Caco-2 (cell line): ENCODE measurements around the gene PPP3R2. TPM values are rescaled to one million over a fixed set of nuclear protein-coding genes. Genes with fewer than 3 reads are reported as not detected.

Source experiments
- BruUV-seq: library from RNA; stranded (reverse); fragments of 400-500 nt; replicated peaks from 2 replicates; lab custom pipeline; 2021; lab: Mats Ljungman, UMichigan
- CTCF ChIA-PET: fragments of 300-600 bp; sonication (Branson Sonifier 250); formaldehyde crosslinking; loops from one replicate; lab custom pipeline; 2022; ENCODE audit warnings: antibody characterized with exemption; lab: Charles Lee
- POLR2A ChIA-PET: fragments of 300-600 bp; sonication (Branson Sonifier 250); formaldehyde crosslinking; loops from one replicate; lab custom pipeline; 2022; ENCODE audit warnings: antibody characterized with exemption; lab: Charles Lee
- DNase-seq, 2 experiments: peaks; one replicate each; pipeline versions ENCODE4 v3.0.0 to v3.0.0-alpha.2; 2020 to 2022
- H3K27me3 ChIP-seq: replicated peaks from 2 replicates; pipeline ENCODE4 v1.6.0; 2011; ENCODE audit warnings: low read length; ENCODE audit not compliant: control insufficient read depth, insufficient read depth
- H3K36me3 ChIP-seq: 2 replicates; pipeline ENCODE4 v1.5.1; 2011; ENCODE audit warnings: low read length; ENCODE audit not compliant: control insufficient read depth, insufficient read depth
- H3K4me1 ChIP-seq: fragments of 250-450 bp; sonication (Bioruptor Pico); 2 replicates; pipeline ENCODE4 v1.5.1; 2020; ENCODE audit warnings: mild to moderate bottlenecking
- H3K4me3 ChIP-seq: 2 replicates; pipeline ENCODE4 v1.5.1; 2011; ENCODE audit warnings: low read depth, mild to moderate bottlenecking, control low read depth, low read length
- H3K9me3 ChIP-seq: fragments of 250-450 bp; sonication (Bioruptor Pico); 2 replicates; pipeline ENCODE4 v1.5.1; 2020; ENCODE audit warnings: mild to moderate bottlenecking, moderate library complexity
- H3K27ac Mint-ChIP-seq: one replicate; pipeline ENCODE4 v1.8.0; 2022; ENCODE audit warnings: mixed read lengths; ENCODE audit not compliant: unreplicated experiment
- H3K27me3 Mint-ChIP-seq: one replicate; pipeline ENCODE4 v1.8.0; 2022; ENCODE audit warnings: mixed read lengths; ENCODE audit not compliant: insufficient read depth, unreplicated experiment
- H3K36me3 Mint-ChIP-seq: one replicate; pipeline ENCODE4 v1.8.0; 2022; ENCODE audit warnings: mild to moderate bottlenecking, mixed read lengths; ENCODE audit not compliant: insufficient read depth, unreplicated experiment
- H3K4me1 Mint-ChIP-seq: one replicate; pipeline ENCODE4 v1.8.0; 2022; ENCODE audit warnings: low read depth, mixed read lengths; ENCODE audit not compliant: unreplicated experiment
- H3K4me3 Mint-ChIP-seq: one replicate; pipeline ENCODE4 v1.8.0; 2022; ENCODE audit warnings: mild to moderate bottlenecking, moderate library complexity, mixed read lengths; ENCODE audit not compliant: unreplicated experiment
- H3K9me3 Mint-ChIP-seq: one replicate; pipeline ENCODE4 v1.8.0; 2022; ENCODE audit warnings: mixed read lengths; ENCODE audit not compliant: unreplicated experiment
- CTCF ChIP-seq, 2 experiments: fragments of 200-600 bp in 1 of 2; IDR thresholded peaks; 1 replicate in 1 of 2; 2 replicates in 1 of 2; pipeline versions ENCODE4 v1.5.1 to v1.8.0; 2011 to 2022; ENCODE audit warnings: antibody characterized with exemption in 1 of 2, control low read depth in 1 of 2, inconsistent platforms in 1 of 2, low read depth in 1 of 2, low read length in 1 of 2, mild to moderate bottlenecking in 1 of 2, moderate library complexity in 1 of 2; ENCODE audit not compliant: insufficient read depth in 1 of 2, severe bottlenecking in 1 of 2, unreplicated experiment in 1 of 2
- intact Hi-C: fragments of 100-400 bp; cut with micrococcal nuclease; formaldehyde crosslinking; loops from one replicate; pipeline ENCODE4 v1.10.0; 2022; ENCODE audit not compliant: unreplicated experiment
- total RNA-seq: library from RNA; stranded (reverse); gene quantifications from 2 replicates; pipeline ENCODE4 v1.2.3, GENCODE V29; 2022

The PPP3R2 gene
- total RNA-seq, 1 experiment from 2014 or later = not detected

GRCh38 chr9:101636247-101636646, 41.5 kb upstream of the PPP3R2 start:
- Histone ChIP-seq H3K4me1 (peaks cover 2% of the 10 kb centered on the region; the same call in 1 of the 2 replicates), H3K27me3 (no peaks in the 10 kb centered on the region), H3K9me3 (no peaks in the 10 kb centered on the region), H3K4me3 (no peak overlapping the region), H3K36me3 (no peaks in the 10 kb centered on the region)
- CTCF ChIA-PET = no interaction called here
- BruUV-seq = no TSS peak
- H3K27me3 Mint-ChIP-seq = peaks cover 2% of the 10 kb centered on the region
- H3K9me3 Mint-ChIP-seq = no peaks in the 10 kb centered on the region
- no peak overlapping the region for H3K27ac Mint-ChIP-seq
- no peak overlapping the region for H3K4me3 Mint-ChIP-seq
- H3K36me3 Mint-ChIP-seq = no peaks in the 10 kb centered on the region
- no peak for TF ChIP-seq CTCF (IDR thresholded peaks at IDR 0.05; ENCODE audit: insufficient read depth in 1 of 2, low read depth in 1 of 2, low read length in 1 of 2, severe bottlenecking in 1 of 2, unreplicated experiment in 1 of 2)
- DNase-seq = no peak
- POLR2A ChIA-PET = no interaction called here
- intact Hi-C loops = no loop called here
- H3K4me1 Mint-ChIP-seq = no peaks in the 10 kb centered on the region

GRCh38 chr9:101635473-101635872, 40.7 kb upstream of the PPP3R2 start:
- Mint-ChIP-seq H3K4me1 (peaks cover 7% of the 10 kb centered on the region), H3K9me3 (no peaks in the 10 kb centered on the region), H3K27me3 (peaks cover 2% of the 10 kb centered on the region), H3K36me3 (no peaks in the 10 kb centered on the region), H3K4me3 (no peak overlapping the region), H3K27ac (no peak overlapping the region)
- CTCF ChIA-PET = no interaction called here
- intact Hi-C loops = no loop called here
- BruUV-seq = no TSS peak
- no peak for DNase-seq
- no peaks in the 10 kb centered on the region for H3K36me3 ChIP-seq
- TF ChIP-seq CTCF (IDR thresholded peaks at IDR 0.05; ENCODE audit: insufficient read depth in 1 of 2, low read depth in 1 of 2, low read length in 1 of 2, severe bottlenecking in 1 of 2, unreplicated experiment in 1 of 2) = no peak
- no peak overlapping the region for H3K4me3 ChIP-seq
- H3K27me3 ChIP-seq = no peaks in the 10 kb centered on the region
- peaks cover 10% of the 10 kb centered on the region; the same call in 1 of the 2 replicates for H3K4me1 ChIP-seq
- no peaks in the 10 kb centered on the region for H3K9me3 ChIP-seq
- POLR2A ChIA-PET = no interaction called here

- intact Hi-C loops = no loop called here
- ChIA-PET POLR2A (no interaction called here), CTCF (no interaction called here)
- no peak overlapping the region for H3K4me3 Mint-ChIP-seq
- H3K4me1 Mint-ChIP-seq = peaks cover 12% of the 10 kb centered on the region
- Histone ChIP-seq H3K9me3 (no peaks in the 10 kb centered on the region), H3K36me3 (no peaks in the 10 kb centered on the region), H3K4me3 (no peak overlapping the region), H3K4me1 (peaks cover 16% of the 10 kb centered on the region; the same call in 1 of the 2 replicates), H3K27me3 (no peaks in the 10 kb centered on the region)
- DNase-seq = no peak
- H3K36me3 Mint-ChIP-seq = no peaks in the 10 kb centered on the region
- no TSS peak for BruUV-seq
- no peak for TF ChIP-seq CTCF (IDR thresholded peaks at IDR 0.05; ENCODE audit: insufficient read depth in 1 of 2, low read depth in 1 of 2, low read length in 1 of 2, severe bottlenecking in 1 of 2, unreplicated experiment in 1 of 2)
- no peaks in the 10 kb centered on the region for H3K9me3 Mint-ChIP-seq
- peaks cover 2% of the 10 kb centered on the region for H3K27me3 Mint-ChIP-seq
- no peak overlapping the region for H3K27ac Mint-ChIP-seq
Observed at GRCh38 chr9:101634741-101635409, 40.1 kb upstream of the PPP3R2 start.
